CD14-positive monocyte (primary cell): ENCODE data around the gene NBAS. TPM values are rescaled to one million over a fixed set of nuclear protein-coding genes. Genes with fewer than 3 reads are reported as not detected.

Experiments
- DNase-seq, 3 donors: peaks; one replicate each; pipeline ENCODE4 v3.0.0-alpha.2; 2011 to 2022
- H2AFZ ChIP-seq: 2 replicates; pipeline ENCODE4 v1.6.0; 2012; ENCODE audit warnings: mild to moderate bottlenecking, low read depth, low read length, inconsistent platforms; ENCODE audit not compliant: insufficient read depth, poor library complexity, severe bottlenecking
- H3K27ac ChIP-seq, 2 donors: 1 replicate in 1 of 2; 2 replicates in 1 of 2; pipeline ENCODE4 v1.5.1; 2012 to 2013; ENCODE audit warnings: low read length in 2 of 2, control low read depth in 1 of 2, inconsistent platforms in 1 of 2, low read depth in 1 of 2, mild to moderate bottlenecking in 1 of 2
- H3K27me3 ChIP-seq, 2 donors: one replicate each; pipeline versions ENCODE4 v1.6.0 to v1.6.1; 2011 to 2013; ENCODE audit warnings: low read length in 2 of 2; ENCODE audit not compliant: control insufficient read depth in 2 of 2, insufficient read depth in 2 of 2
- H3K36me3 ChIP-seq, 2 donors: replicated peaks in 1 of 2; 1 replicate in 1 of 2; 2 replicates in 1 of 2; pipeline versions ENCODE4 v1.5.1 to v1.6.1; 2012 to 2013; ENCODE audit warnings: low read length in 2 of 2, control low read depth in 1 of 2, inconsistent platforms in 1 of 2, mild to moderate bottlenecking in 1 of 2; ENCODE audit not compliant: insufficient read depth in 2 of 2, control insufficient read depth in 1 of 2
- H3K4me1 ChIP-seq, 2 donors: 1 replicate in 1 of 2; 2 replicates in 1 of 2; pipeline versions ENCODE4 v1.5.1 to v1.6.1; 2012 to 2013; ENCODE audit warnings: low read length in 2 of 2, control low read depth in 1 of 2, inconsistent platforms in 1 of 2, mild to moderate bottlenecking in 1 of 2, moderate library complexity in 1 of 2; ENCODE audit not compliant: insufficient read depth in 2 of 2, control insufficient read depth in 1 of 2
- H3K4me2 ChIP-seq: replicated peaks from 2 replicates; pipeline ENCODE3; 2012; ENCODE audit warnings: low read length, moderate library complexity, mild to moderate bottlenecking; ENCODE audit not compliant: poor library complexity, severe bottlenecking; ENCODE audit errors: extremely low read depth
- H3K4me3 ChIP-seq, 3 experiments: fragments of 200-600 bp in 1 of 3; sonication (generic) in 1 of 3; replicated peaks in 1 of 3; 1 replicate in 2 of 3; 2 replicates in 1 of 3; pipeline ENCODE4 v1.5.1; 2011 to 2013; ENCODE audit warnings: low read length in 3 of 3, mild to moderate bottlenecking in 3 of 3, control low read depth in 2 of 3, low read depth in 2 of 3, inconsistent platforms in 1 of 3, moderate library complexity in 1 of 3
- H3K79me2 ChIP-seq: 2 replicates; pipeline ENCODE4 v1.6.0; 2012; ENCODE audit warnings: mild to moderate bottlenecking, control low read depth, inconsistent platforms, low read length, moderate library complexity; ENCODE audit not compliant: insufficient read depth
- H3K9ac ChIP-seq: 2 replicates; pipeline ENCODE4 v1.6.0; 2017; ENCODE audit warnings: low read length, mild to moderate bottlenecking; ENCODE audit not compliant: insufficient read depth, poor library complexity, severe bottlenecking
- H3K9me3 ChIP-seq, 2 donors: replicated peaks in 1 of 2; 1 replicate in 1 of 2; 2 replicates in 1 of 2; pipeline versions ENCODE4 v1.5.1 to v1.6.1; 2012 to 2013; ENCODE audit warnings: low read length in 2 of 2, control low read depth in 1 of 2; ENCODE audit not compliant: control insufficient read depth in 1 of 2, insufficient read depth in 1 of 2
- H4K20me1 ChIP-seq: 2 replicates; pipeline ENCODE4 v1.6.0; 2012; ENCODE audit warnings: mild to moderate bottlenecking, low read length, control low read depth, moderate library complexity; ENCODE audit not compliant: insufficient read depth
- H3K27ac Mint-ChIP-seq, 7 donors: one replicate each; pipeline ENCODE4 v1.8.0; 2020; ENCODE audit warnings: mild to moderate bottlenecking in 7 of 7, mixed read lengths in 7 of 7, moderate library complexity in 6 of 7, inconsistent platforms in 2 of 7
- H3K27me3 Mint-ChIP-seq, 3 donors: one replicate each; pipeline ENCODE4 v1.8.0; 2021 to 2022; ENCODE audit warnings: low read depth in 3 of 3, mild to moderate bottlenecking in 3 of 3, mixed read lengths in 3 of 3, moderate library complexity in 3 of 3, inconsistent platforms in 1 of 3
- H3K36me3 Mint-ChIP-seq, 2 donors: one replicate each; pipeline ENCODE4 v1.8.0; 2020; ENCODE audit warnings: mixed read lengths in 2 of 2, inconsistent platforms in 1 of 2, mild to moderate bottlenecking in 1 of 2
- H3K4me1 Mint-ChIP-seq: one replicate; pipeline ENCODE4 v1.8.0; 2020; ENCODE audit warnings: mild to moderate bottlenecking, mixed read lengths
- H3K4me3 Mint-ChIP-seq, 2 donors: one replicate each; pipeline ENCODE4 v1.8.0; 2020; ENCODE audit warnings: mild to moderate bottlenecking in 2 of 2, mixed read lengths in 2 of 2, moderate library complexity in 1 of 2
- H3K9me3 Mint-ChIP-seq, 7 donors: one replicate each; pipeline ENCODE4 v1.8.0; 2020 to 2022; ENCODE audit warnings: mixed read lengths in 7 of 7, mild to moderate bottlenecking in 6 of 7, moderate library complexity in 6 of 7, inconsistent platforms in 2 of 7
- CTCF ChIP-seq: fragments of 200-600 bp; IDR thresholded peaks from one replicate; pipeline ENCODE4 v1.8.0; 2022; ENCODE audit warnings: antibody characterized with exemption, mild to moderate bottlenecking
- WGBS: methylation state at CpG from one replicate; pipeline ENCODE4 v1.1.5; 2013; ENCODE audit warnings: missing lambda C conversion rate; ENCODE audit not compliant: insufficient coverage; 5-methylcytosine and 5-hydroxymethylcytosine counted together
- intact Hi-C, 2 donors: fragments of 100-400 bp; cut with micrococcal nuclease; formaldehyde crosslinking; loops; one replicate each; pipeline versions ENCODE4 v1.15.0 to v1.15.1; 2023
- polyA plus RNA-seq, 3 donors: library from polyadenylated mRNA; depleted of rRNA in 1 of 3; unstranded in 2 of 3; stranded (reverse) in 1 of 3; fragments of 300-500 nt in 2 of 3; fragments of >200 nt in 1 of 3; fragmentation: Illumina TruSeq in 2 of 3; gene quantifications; 1 replicate in 2 of 3; 2 replicates in 1 of 3; pipeline ENCODE4 v1.2.3, GENCODE V29; 2012 to 2021

Gene NBAS
- polyA plus RNA-seq, 3 donors = 8.9 to 10.9 (median 8.9) TPM

GRCh38 chr2:15128846-15129245 lies 432.3 kb downstream of the NBAS start:
- Histone ChIP-seq H4K20me1 (no peaks in the 10 kb centered on the region), H3K9me3 (peaks cover 0 to 12% of the 10 kb centered on the region in 2 donors), H3K79me2 (no peaks in the 10 kb centered on the region), H3K9ac (no peak overlapping the region), H3K4me1 (no peaks in the 10 kb centered on the region), H2AFZ (no peak overlapping the region), H3K27me3 (no peaks in the 10 kb centered on the region), H3K4me3 (no peak overlapping the region), H3K27ac (no peak overlapping the region), H3K36me3 (no peaks in the 10 kb centered on the region), H3K4me2 (no peak overlapping the region)
- Mint-ChIP-seq H3K27ac (no peak overlapping the region), H3K9me3 (peaks cover 3 to 28% (median 10%) of the 10 kb centered on the region in 7 donors), H3K4me1 (no peaks in the 10 kb centered on the region), H3K27me3 (peaks cover 0 to 2% (median 0%) of the 10 kb centered on the region in 3 donors), H3K4me3 (no peak overlapping the region), H3K36me3 (no peaks in the 10 kb centered on the region)
- intact Hi-C loops = no loop called here
- no peak for DNase-seq
- no peak for TF ChIP-seq CTCF
- 82% methylated on average over 8 of the region's 10 CpGs for WGBS

- intact Hi-C loops = no loop called here
- H3K27ac ChIP-seq = no peak overlapping the region
- Mint-ChIP-seq H3K36me3 (no peaks in the 10 kb centered on the region), H3K4me3 (no peak overlapping the region), H3K27ac (no peak overlapping the region), H3K4me1 (peaks cover 2% of the 10 kb centered on the region), H3K27me3 (peaks cover 0 to 2% (median 0%) of the 10 kb centered on the region in 3 donors), H3K9me3 (peaks cover 3 to 34% (median 10%) of the 10 kb centered on the region in 7 donors)
- no peaks in the 10 kb centered on the region for H3K27me3 ChIP-seq
- H3K9ac ChIP-seq = no peak overlapping the region
- H3K4me3 ChIP-seq = no peak overlapping the region
- no peaks in the 10 kb centered on the region for H3K79me2 ChIP-seq
- no peak for DNase-seq
- H4K20me1 ChIP-seq = no peaks in the 10 kb centered on the region
- H2AFZ ChIP-seq = no peak overlapping the region
- no peaks in the 10 kb centered on the region for H3K36me3 ChIP-seq
- TF ChIP-seq CTCF = no peak
- WGBS = no CpG with 5 or more reads among the region's 3 CpGs
- H3K4me2 ChIP-seq = no peak overlapping the region
- H3K4me1 ChIP-seq = no peaks in the 10 kb centered on the region
- H3K9me3 ChIP-seq = peaks cover 0 to 12% of the 10 kb centered on the region in 2 donors
These were observed 433.3 kb downstream of the NBAS start for GRCh38 chr2:15127876-15128275.
